Cardiac septum (tissue), 1 donor: ENCODE data around the gene EIF2D. TPM values are rescaled to one million over a fixed set of nuclear protein-coding genes. Genes with fewer than 3 reads are reported as not detected.

Source experiments
- DNase-seq: peaks from one replicate; pipeline ENCODE4 v3.0.0-alpha.2; 2020; ENCODE audit warnings: low spot score
- intact Hi-C: fragments of 100-400 bp; cut with DNase I; formaldehyde crosslinking; loops from one replicate; pipeline ENCODE4 v1.14.0; 2022
- total RNA-seq: library from RNA; stranded (reverse); fragmentation: NEBNext Ultra II Directional; extraction: Animal tissue kit (Norgen Biotek cat#: 25700); gene quantifications from one replicate; pipeline ENCODE4 v1.2.1, GENCODE V29; 2021
- donor health status: DM: no; HTN: no; CAD: no.

The EIF2D gene
- total RNA-seq, 1 donor from 2014 or later, result 27.8 TPM

- DNase-seq, result no peak
- intact Hi-C loops, result loop anchor here (2.0 kb wide), 1 partner anchor 21 kb away; no protein-coding TSS in a partner anchor
Observed at GRCh38 chr1:206577626-206578025, 34.6 kb downstream of the EIF2D start.

GRCh38 chr1:206575894-206576737 is 36.1 kb downstream of the EIF2D start:
- intact Hi-C loops, result no loop called here
- DNase-seq, result no peak

GRCh38 chr1:206575165-206575893 is 36.9 kb downstream of the EIF2D start:
- intact Hi-C loops, result no loop called here
- peak; percentile 82 for DNase-seq

GRCh38 chr1:206573762-206574161 is 38.5 kb downstream of the EIF2D start:
- DNase-seq, result no peak
- intact Hi-C loops, result no loop called here

GRCh38 chr1:206573319-206573718 is 38.9 kb downstream of the EIF2D start:
- intact Hi-C loops, result no loop called here
- no peak for DNase-seq

- intact Hi-C loops, result no loop called here
- DNase-seq, result no peak
Observed at GRCh38 chr1:206572835-206573234, 39.4 kb downstream of the EIF2D start.

GRCh38 chr1:206570529-206570928 is 41.7 kb downstream of the EIF2D start:
- DNase-seq, result no peak
- intact Hi-C loops, result no loop called here

GRCh38 chr1:206569556-206569955 is 42.7 kb downstream of the EIF2D start:
- no peak for DNase-seq
- intact Hi-C loops, result no loop called here

- DNase-seq, result no peak
- intact Hi-C loops, result no loop called here
Observed at GRCh38 chr1:206568779-206569352, 43.4 kb downstream of the EIF2D start.

- DNase-seq, result no peak
- intact Hi-C loops, result no loop called here
Observed at GRCh38 chr1:206568256-206568655, 44.0 kb downstream of the EIF2D start.

- no peak for DNase-seq
- intact Hi-C loops, result no loop called here
Observed at GRCh38 chr1:206566999-206567398, 45.3 kb downstream of the EIF2D start.

GRCh38 chr1:206565995-206566394 is 46.3 kb downstream of the EIF2D start:
- no peak for DNase-seq
- intact Hi-C loops, result no loop called here

- intact Hi-C loops, result no loop called here
- DNase-seq, result no peak
Observed at GRCh38 chr1:206563367-206564207, 48.7 kb downstream of the EIF2D start.

GRCh38 chr1:206560007-206560716 is 52.1 kb downstream of the EIF2D start:
- DNase-seq, result no peak
- intact Hi-C loops, result no loop called here

GRCh38 chr1:206559672-206559995 is 52.6 kb downstream of the EIF2D start:
- DNase-seq, result no peak
- intact Hi-C loops, result no loop called here

GRCh38 chr1:206558794-206559671 is 53.2 kb downstream of the EIF2D start:
- intact Hi-C loops, result no loop called here
- no peak for DNase-seq

- intact Hi-C loops, result loop anchor here (2.0 kb wide), 1 partner anchor 21 kb away; no protein-coding TSS in a partner anchor
- no peak for DNase-seq
Observed at GRCh38 chr1:206557636-206558473, 54.4 kb downstream of the EIF2D start.
